BE2C (cell line): Measurements from ENCODE around the gene BRAT1.
A peak's percentile ranks its signal among the peaks of the same experiment; 100 is the strongest.

Experiments
- DNase-seq: peaks from one replicate; pipeline ENCODE4 v3.0.0-alpha.2; 2020
- H3K27me3 ChIP-seq: fragments of 250-450 bp; sonication (Bioruptor Pico); 2 replicates; pipeline ENCODE4 v1.5.1; 2020; ENCODE audit warnings: mild to moderate bottlenecking
- H3K36me3 ChIP-seq: fragments of 250-450 bp; sonication (Bioruptor Pico); 2 replicates; pipeline ENCODE4 v1.5.1; 2020; ENCODE audit warnings: mild to moderate bottlenecking
- H3K4me1 ChIP-seq: fragments of 250-450 bp; sonication (Bioruptor Pico); 2 replicates; pipeline ENCODE4 v1.5.1; 2020
- H3K4me3 ChIP-seq: 2 replicates; pipeline ENCODE4 v1.5.1; 2011; ENCODE audit warnings: low read depth, low read length
- H3K9me3 ChIP-seq: fragments of 250-450 bp; sonication (Bioruptor Pico); 2 replicates; pipeline ENCODE4 v1.5.1; 2020
- CTCF ChIP-seq: IDR thresholded peaks from 2 replicates; pipeline ENCODE4 v1.5.1; 2012; ENCODE audit warnings: mild to moderate bottlenecking, low read depth, low read length

BRAT1 gene

GRCh38 chr7:2558629-2559282 is 3.4 kb upstream of the BRAT1 start, which contains the start of gene IQCE:
Gene IQCE, plus strand, starts transcription at chr7:2558979. Its CDS starts 203 bp downstream, at chr7:2559182.
- TF ChIP-seq CTCF, result no peak
- Histone ChIP-seq H3K9me3 (no peaks in the 10 kb centered on the region), H3K27me3 (no peaks in the 10 kb centered on the region), H3K36me3 (no peaks in the 10 kb centered on the region), H3K4me1 (no peaks in the 10 kb centered on the region), H3K4me3 (peak within 1 kb of the TSS; percentile 73)
- DNase-seq, result peak; percentile 98

GRCh38 chr7:2554661-2555111 is 638 bp downstream of the BRAT1 start:
- Histone ChIP-seq H3K27me3 (no peaks in the 10 kb centered on the region), H3K36me3 (peaks cover 6% of the 10 kb centered on the region), H3K9me3 (no peaks in the 10 kb centered on the region), H3K4me3 (peak overlapping the region; percentile 81), H3K4me1 (no peaks in the 10 kb centered on the region)
- DNase-seq, result peak; percentile 39
- TF ChIP-seq CTCF, result no peak

GRCh38 chr7:2553831-2554581 is 1.3 kb downstream of the BRAT1 start:
- no peaks in the 10 kb centered on the region for H3K4me1 ChIP-seq
- TF ChIP-seq CTCF, result no peak
- H3K9me3 ChIP-seq, result no peaks in the 10 kb centered on the region
- no peak for DNase-seq
- peaks cover 8% of the 10 kb centered on the region for H3K36me3 ChIP-seq
- H3K27me3 ChIP-seq, result no peaks in the 10 kb centered on the region
- peak overlapping the region; percentile 81 for H3K4me3 ChIP-seq

GRCh38 chr7:2553108-2553507 is 2.2 kb downstream of the BRAT1 start:
- TF ChIP-seq CTCF, result no peak
- Histone ChIP-seq H3K4me3 (no peak overlapping the region), H3K4me1 (no peaks in the 10 kb centered on the region), H3K27me3 (no peaks in the 10 kb centered on the region), H3K9me3 (no peaks in the 10 kb centered on the region), H3K36me3 (peaks cover 14% of the 10 kb centered on the region)
- no peak for DNase-seq

- Histone ChIP-seq H3K36me3 (peaks cover 26% of the 10 kb centered on the region), H3K4me1 (no peaks in the 10 kb centered on the region), H3K9me3 (no peaks in the 10 kb centered on the region), H3K27me3 (no peaks in the 10 kb centered on the region), H3K4me3 (no peak overlapping the region)
- no peak for DNase-seq
- TF ChIP-seq CTCF, result no peak
Measured at GRCh38 chr7:2551418-2551817, 3.9 kb downstream of the BRAT1 start.
